Smooth muscle cell (in vitro differentiated cells): ENCODE results near the gene CXCL14. TPM values are rescaled to one million over a fixed set of nuclear protein-coding genes. Genes with fewer than 3 reads are reported as not detected.

Experiments used
- DNase-seq: peaks from one replicate; lab custom pipeline; 2025; ENCODE audit not compliant: unreplicated experiment; lab: John Stamatoyannopoulos, UW
- H2AFZ ChIP-seq: fragments of 200-600 bp; sonication (generic); 2 replicates; pipeline ENCODE4 v1.6.0; 2016; ENCODE audit warnings: antibody characterized with exemption, low read depth, mild to moderate bottlenecking
- H3F3A ChIP-seq: fragments of 200-600 bp; sonication (generic); 2 replicates; pipeline ENCODE4 v1.6.0; 2017; ENCODE audit warnings: antibody characterized with exemption, low read depth
- H3K27ac ChIP-seq: fragments of 200-600 bp; sonication (generic); 2 replicates; pipeline ENCODE4 v1.5.1; 2016; ENCODE audit warnings: low read depth, mild to moderate bottlenecking
- H3K27me3 ChIP-seq: fragments of 200-600 bp; sonication (generic); 2 replicates; pipeline ENCODE4 v1.6.1; 2016; ENCODE audit warnings: low read depth, mild to moderate bottlenecking
- H3K36me3 ChIP-seq: fragments of 200-600 bp; sonication (generic); 2 replicates; pipeline ENCODE4 v1.5.1; 2016; ENCODE audit warnings: low read depth
- H3K4me1 ChIP-seq: fragments of 200-600 bp; sonication (generic); 2 replicates; pipeline ENCODE4 v1.5.1; 2016; ENCODE audit warnings: low read depth
- H3K4me2 ChIP-seq: fragments of 200-600 bp; sonication (generic); 2 replicates; pipeline ENCODE4 v1.6.0; 2016; ENCODE audit warnings: mild to moderate bottlenecking
- H3K4me3 ChIP-seq: fragments of 200-600 bp; sonication (generic); 2 replicates; pipeline ENCODE4 v1.5.1; 2016; ENCODE audit warnings: mild to moderate bottlenecking
- H3K79me2 ChIP-seq: fragments of 200-600 bp; sonication (generic); 2 replicates; pipeline ENCODE4 v1.6.0; 2016; ENCODE audit warnings: low read depth, mild to moderate bottlenecking
- H3K9ac ChIP-seq: fragments of 200-600 bp; sonication (generic); 2 replicates; pipeline ENCODE4 v1.6.0; 2016; ENCODE audit warnings: low read depth
- H3K9me3 ChIP-seq: fragments of 200-600 bp; sonication (generic); replicated peaks from 2 replicates; pipeline ENCODE4 v1.5.1; 2016; ENCODE audit warnings: low read depth
- H4K20me1 ChIP-seq: fragments of 200-600 bp; sonication (generic); 2 replicates; pipeline ENCODE4 v1.6.0; 2016; ENCODE audit warnings: low read depth
- WGBS: methylation state at CpG from one replicate; pipeline ENCODE4 v1.1.7; 2016; ENCODE audit warnings: low lambda C conversion rate; 5-methylcytosine and 5-hydroxymethylcytosine counted together
- polyA plus RNA-seq: library from polyadenylated mRNA; unstranded; fragments of >200 nt; fragmentation: Nextera tagmentation; extraction: Ambion mirVana; gene quantifications from 2 replicates; pipeline ENCODE4 v1.2.1, GENCODE V29; 2016
- total RNA-seq: library from RNA; depleted of rRNA; stranded (reverse); fragments of >200 nt; gene quantifications from 2 replicates; pipeline ENCODE4 v1.2.3, GENCODE V29; 2014
- TF ChIP-seq, protein P1 (sequence below): fragments of 200-600 bp; sonication (generic); IDR thresholded peaks from 2 replicates; pipeline ENCODE4 v1.5.1; 2017; ENCODE audit warnings: borderline replicate concordance, mild to moderate bottlenecking, antibody characterized with exemption; ENCODE audit not compliant: insufficient read depth, poor library complexity, severe bottlenecking

The CXCL14 gene
- total and polyA plus RNA-seq, 2 experiments from 2014 or later, result 589 to 1,209 TPM

- TF ChIP-seq, protein P1, sequence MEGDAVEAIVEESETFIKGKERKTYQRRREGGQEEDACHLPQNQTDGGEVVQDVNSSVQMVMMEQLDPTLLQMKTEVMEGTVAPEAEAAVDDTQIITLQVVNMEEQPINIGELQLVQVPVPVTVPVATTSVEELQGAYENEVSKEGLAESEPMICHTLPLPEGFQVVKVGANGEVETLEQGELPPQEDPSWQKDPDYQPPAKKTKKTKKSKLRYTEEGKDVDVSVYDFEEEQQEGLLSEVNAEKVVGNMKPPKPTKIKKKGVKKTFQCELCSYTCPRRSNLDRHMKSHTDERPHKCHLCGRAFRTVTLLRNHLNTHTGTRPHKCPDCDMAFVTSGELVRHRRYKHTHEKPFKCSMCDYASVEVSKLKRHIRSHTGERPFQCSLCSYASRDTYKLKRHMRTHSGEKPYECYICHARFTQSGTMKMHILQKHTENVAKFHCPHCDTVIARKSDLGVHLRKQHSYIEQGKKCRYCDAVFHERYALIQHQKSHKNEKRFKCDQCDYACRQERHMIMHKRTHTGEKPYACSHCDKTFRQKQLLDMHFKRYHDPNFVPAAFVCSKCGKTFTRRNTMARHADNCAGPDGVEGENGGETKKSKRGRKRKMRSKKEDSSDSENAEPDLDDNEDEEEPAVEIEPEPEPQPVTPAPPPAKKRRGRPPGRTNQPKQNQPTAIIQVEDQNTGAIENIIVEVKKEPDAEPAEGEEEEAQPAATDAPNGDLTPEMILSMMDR, result no peak
Observed at GRCh38 chr5:135565266-135565665, 13.5 kb downstream of the CXCL14 start.

DNA sequence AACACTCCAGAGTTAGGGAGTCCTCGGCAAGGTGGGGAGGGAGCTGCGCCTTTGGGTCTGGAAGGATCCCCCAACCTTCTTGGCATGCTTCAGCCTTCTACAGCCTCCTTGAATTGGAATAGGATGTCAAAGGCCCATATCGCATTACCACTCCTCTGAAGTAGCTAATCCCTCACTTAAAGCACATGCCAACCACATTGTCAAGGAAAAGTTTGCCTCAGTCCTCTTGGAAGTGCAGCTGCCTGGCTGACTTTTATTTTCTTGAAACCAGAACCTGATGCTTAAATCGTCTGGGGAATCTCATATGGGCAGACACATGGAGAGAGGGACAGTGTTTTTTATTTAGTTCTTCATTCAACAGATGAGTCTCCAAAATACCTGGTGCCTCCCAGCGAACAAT is 14.5 kb downstream of the CXCL14 start:
- peaks cover 4% of the 10 kb centered on the region for H3K4me1 ChIP-seq
- DNase-seq, result no peak
- H3K27me3 ChIP-seq, result no peaks in the 10 kb centered on the region
- H2AFZ ChIP-seq, result no peak overlapping the region
- H3K36me3 ChIP-seq, result no peaks in the 10 kb centered on the region
- 68% methylated on average over 5 of the region's 5 CpGs for WGBS
- no peak overlapping the region for H3K9ac ChIP-seq
- H3K4me2 ChIP-seq, result no peak overlapping the region
- H3K27ac ChIP-seq, result no peak overlapping the region
- H3K79me2 ChIP-seq, result no peaks in the 10 kb centered on the region
- H3F3A ChIP-seq, result peaks cover 10% of the 10 kb centered on the region
- no peaks in the 10 kb centered on the region for H4K20me1 ChIP-seq
- no peaks in the 10 kb centered on the region for H3K9me3 ChIP-seq
- TF ChIP-seq, protein P1, result no peak
- H3K4me3 ChIP-seq, result no peak overlapping the region

More at GRCh38 chr5:135565266-135565665, 13.5 kb downstream of the CXCL14 start:
- Histone ChIP-seq H3K4me3 (no peak overlapping the region), H2AFZ (no peak overlapping the region), H3K27ac (no peak overlapping the region), H3K9me3 (no peaks in the 10 kb centered on the region), H3K4me1 (peaks cover 4% of the 10 kb centered on the region), H3F3A (peaks cover 18% of the 10 kb centered on the region), H3K9ac (no peak overlapping the region), H3K79me2 (no peaks in the 10 kb centered on the region), H4K20me1 (no peaks in the 10 kb centered on the region), H3K4me2 (no peak overlapping the region), H3K27me3 (no peaks in the 10 kb centered on the region), H3K36me3 (no peaks in the 10 kb centered on the region)
- DNase-seq, result no peak
- WGBS, result 75% methylated on average over 6 of the region's 6 CpGs

GRCh38 chr5:135561266-135561665 is 17.5 kb downstream of the CXCL14 start:
- Histone ChIP-seq H3K9me3 (no peaks in the 10 kb centered on the region), H4K20me1 (no peaks in the 10 kb centered on the region), H3K36me3 (no peaks in the 10 kb centered on the region), H3K4me1 (peaks cover 4% of the 10 kb centered on the region), H3K27me3 (peaks cover 8% of the 10 kb centered on the region), H2AFZ (peak overlapping the region; percentile 56), H3K4me2 (peak overlapping the region; percentile 41), H3K27ac (no peak overlapping the region), H3F3A (no peaks in the 10 kb centered on the region), H3K79me2 (no peaks in the 10 kb centered on the region), H3K9ac (no peak overlapping the region), H3K4me3 (no peak overlapping the region)
- 84% methylated on average over 6 of the region's 6 CpGs for WGBS
- TF ChIP-seq, protein P1, result no peak
- DNase-seq, result no peak

- peak overlapping the region; percentile 56 for H2AFZ ChIP-seq
- no peak overlapping the region for H3K9ac ChIP-seq
- no peaks in the 10 kb centered on the region for H3K9me3 ChIP-seq
- no peaks in the 10 kb centered on the region for H3F3A ChIP-seq
- peaks cover 8% of the 10 kb centered on the region for H3K27me3 ChIP-seq
- no peak overlapping the region for H3K4me3 ChIP-seq
- H3K4me1 ChIP-seq, result peaks cover 4% of the 10 kb centered on the region
- H3K4me2 ChIP-seq, result peak overlapping the region; percentile 41
- DNase-seq, result peak; percentile 47
- no peak overlapping the region for H3K27ac ChIP-seq
- TF ChIP-seq, protein P1, result peak; percentile 94
- WGBS, result 8% methylated on average over 14 of the region's 14 CpGs
- no peaks in the 10 kb centered on the region for H3K79me2 ChIP-seq
- no peaks in the 10 kb centered on the region for H4K20me1 ChIP-seq
- no peaks in the 10 kb centered on the region for H3K36me3 ChIP-seq
Observed at GRCh38 chr5:135560858-135561257, 17.9 kb downstream of the CXCL14 start.
